ENCODE results near the gene PAIP2.

GRCh38 chr5:139382807-139383206 is 41.2 kb downstream of the PAIP2 start:
- TF ChIP-seq POLR2A (IDR thresholded peaks at IDR 0.05; ENCODE audit: low read length): no peak
- TF ChIP-seq GATA1 (IDR thresholded peaks at IDR 0.05; ENCODE audit: low read depth, low read length): no peak

Data from erythroblast (primary cell).